HepG2 (cell line): Measurements from ENCODE around the gene BLOC1S4. TPM values are rescaled to one million over a fixed set of nuclear protein-coding genes. Genes with fewer than 3 reads are reported as not detected.

Experiments
- ATAC-seq: fragments of 200-7000 bp; cut with Tn5 transposase; 3 replicates; pipeline ENCODE4 v1.9.1; 2020; ENCODE audit warnings: mild to moderate bottlenecking, moderate library complexity
- BruUV-seq: library from RNA; stranded (reverse); fragments of 400-500 nt; replicated peaks from 2 replicates; lab custom pipeline; 2021; lab: Mats Ljungman, UMichigan
- CTCF ChIA-PET: fragments of 300-600 bp; formaldehyde crosslinking; extraction: SDS; loops from one replicate; lab custom pipeline; 2021; ENCODE audit warnings: low total read pairs, inconsistent platforms, low intra/inter-chr PET ratio; lab: Yijun Ruan, JAX
- POLR2A ChIA-PET: fragments of 350-600 bp; sonication (Branson Sonifier 250); formaldehyde crosslinking; loops from one replicate; lab custom pipeline; 2020; ENCODE audit warnings: antibody characterized with exemption, inconsistent platforms; lab: Yijun Ruan, JAX
- DNase-seq: peaks from one replicate; pipeline ENCODE4 v3.0.0-alpha.2; 2015; ENCODE audit warnings: low spot score
- FAIRE-seq: peaks from 3 replicates; lab custom pipeline; 2011; peaks lifted over from hg19 to GRCh38; lab: Jason Lieb, UNC
- H2AFZ ChIP-seq: one replicate; pipeline ENCODE4 v1.6.1; 2011; ENCODE audit warnings: low read length, inconsistent platforms
- H3K27ac ChIP-seq: fragments of 300-600 bp; 3 replicates; pipeline ENCODE4 v1.8.0; 2011; ENCODE audit warnings: mixed run types, mild to moderate bottlenecking, mixed read lengths, low read length, inconsistent platforms; ENCODE audit not compliant: insufficient read depth; ENCODE audit errors: extremely low read length
- H3K27me3 ChIP-seq, 2 experiments: fragments of 200-600 bp in 1 of 2; 2 replicates in 1 of 2; 3 replicates in 1 of 2; pipeline versions ENCODE4 v1.6.0 to v1.8.0; 2011; ENCODE audit warnings: low read length in 2 of 2, mild to moderate bottlenecking in 2 of 2, moderate library complexity in 2 of 2, inconsistent platforms in 1 of 2; ENCODE audit not compliant: insufficient read depth in 2 of 2, control insufficient read depth in 1 of 2
- H3K36me3 ChIP-seq, 2 experiments: fragments of 200-600 bp in 1 of 2; replicated peaks in 1 of 2; 2 replicates in 1 of 2; 3 replicates in 1 of 2; pipeline versions ENCODE4 v1.5.1 to v1.8.0; 2011; ENCODE audit warnings: low read length in 2 of 2, inconsistent platforms in 1 of 2; ENCODE audit not compliant: insufficient read depth in 2 of 2, control insufficient read depth in 1 of 2
- H3K4me1 ChIP-seq: 2 replicates; pipeline ENCODE4 v1.5.1; 2012; ENCODE audit warnings: low read length, inconsistent platforms; ENCODE audit not compliant: insufficient read depth
- H3K4me2 ChIP-seq: 2 replicates; pipeline ENCODE4 v1.6.0; 2011; ENCODE audit warnings: low read depth, low read length, inconsistent platforms
- H3K4me3 ChIP-seq, 3 experiments: fragments of 200-600 bp in 1 of 3; sonication (generic), shearing (Covaris generic) in 1 of 3; replicated peaks in 1 of 3; 2 replicates each; pipeline ENCODE4 v1.5.1; 2011 to 2016; ENCODE audit warnings: low read length in 3 of 3, inconsistent platforms in 2 of 3, low read depth in 2 of 3, mild to moderate bottlenecking in 2 of 3, control low read depth in 1 of 3, mixed read lengths in 1 of 3; ENCODE audit not compliant: insufficient read depth in 1 of 3
- H3K79me2 ChIP-seq: one replicate; pipeline ENCODE4 v1.6.1; 2011; ENCODE audit warnings: low read length, inconsistent platforms; ENCODE audit not compliant: insufficient read depth
- H3K9ac ChIP-seq: 2 replicates; pipeline ENCODE4 v1.6.0; 2011; ENCODE audit warnings: mild to moderate bottlenecking, low read depth, low read length, inconsistent platforms; ENCODE audit not compliant: insufficient read depth
- H3K9me3 ChIP-seq: 2 replicates; pipeline ENCODE4 v1.5.1; 2012; ENCODE audit warnings: mild to moderate bottlenecking, low read length
- H4K20me1 ChIP-seq: 2 replicates; pipeline ENCODE4 v1.6.0; 2011; ENCODE audit warnings: inconsistent platforms, mild to moderate bottlenecking, low read length, moderate library complexity; ENCODE audit not compliant: insufficient read depth
- NAIF1 ChIP-seq: sonication (generic); formaldehyde crosslinking; IDR thresholded peaks from 2 replicates; pipeline ENCODE4 v1.5.0; 2020; ENCODE audit warnings: mild to moderate bottlenecking, missing genetic modification reagents, borderline replicate concordance
- NFATC3 ChIP-seq: sonication (generic); formaldehyde crosslinking; IDR thresholded peaks from 2 replicates; pipeline ENCODE4 v1.5.1; 2020; ENCODE audit warnings: mild to moderate bottlenecking, missing genetic modification reagents
- PAWR ChIP-seq: sonication (generic); formaldehyde crosslinking; IDR thresholded peaks from 2 replicates; pipeline ENCODE4 v1.4.0; 2020; ENCODE audit warnings: missing genetic modification reagents, mild to moderate bottlenecking, borderline replicate concordance
- SAFB2 ChIP-seq: sonication (generic); formaldehyde crosslinking; IDR thresholded peaks from 2 replicates; pipeline ENCODE4 v1.5.1; 2020; ENCODE audit warnings: missing genetic modification reagents, low read depth, mild to moderate bottlenecking, borderline replicate concordance
- SOX13 ChIP-seq, 3 experiments: fragments of 450-650 bp in 1 of 3; sonication (generic) in 1 of 3; formaldehyde crosslinking in 1 of 3; IDR thresholded peaks in 2 of 3; conservative IDR thresholded peaks in 1 of 3; 2 replicates each; pipeline versions ENCODE4 v1.5.0 to v1.6.1; 2016 to 2020; ENCODE audit warnings: antibody characterized with exemption in 1 of 3, mild to moderate bottlenecking in 1 of 3, missing compliant biosample characterization in 1 of 3, missing genetic modification reagents in 1 of 3, moderate library complexity in 1 of 3
- STAG1 ChIP-seq: sonication (generic); formaldehyde crosslinking; IDR thresholded peaks from 2 replicates; pipeline ENCODE4 v1.4.0; 2020; ENCODE audit warnings: missing genetic modification reagents
- WGBS: methylation state at CpG from one replicate; pipeline ENCODE4 v1.1.6; 2017; ENCODE audit warnings: low lambda C conversion rate; 5-methylcytosine and 5-hydroxymethylcytosine counted together
- in situ Hi-C: cut with HindIII; loops from 2 replicates; pipeline ENCODE4 v1.10.0; 2017; ENCODE audit warnings: low pct_unique_long_range_greater_than_20kb; ENCODE audit not compliant: extremely low pct_ligation_motif_present
- intact Hi-C: fragments of 100-400 bp; cut with micrococcal nuclease; formaldehyde crosslinking; loops from one replicate; pipeline ENCODE4 v1.10.0; 2022; ENCODE audit not compliant: unreplicated experiment
- polyA plus RNA-seq, 8 experiments: library from polyadenylated mRNA; depleted of rRNA in 3 of 8; stranded (reverse) in 7 of 8; unstranded in 1 of 8; fragments of >200 nt; fragmentation: Illumina TruSeq in 4 of 8; extraction: Trizol in 4 of 8; gene quantifications; 2 replicates each; pipeline versions ENCODE4 v1.2.1 to v1.2.3, GENCODE V29; 2011 to 2016; ENCODE audit warnings: low read depth in 4 of 8, missing spikeins in 1 of 8, mixed read lengths in 1 of 8; ENCODE audit not compliant: insufficient read depth in 1 of 8
- total RNA-seq, 5 experiments: library from RNA; depleted of rRNA; stranded (reverse); fragments of >200 nt; fragmentation: Illumina TruSeq; extraction: Trizol; gene quantifications; 2 replicates each; pipeline ENCODE4 v1.2.3, GENCODE V29; 2016; ENCODE audit warnings: low read depth in 1 of 5
- TF ChIP-seq, protein P1 (sequence below): sonication (generic); formaldehyde crosslinking; IDR thresholded peaks from 2 replicates; pipeline ENCODE4 v1.4.0; 2020; ENCODE audit warnings: mild to moderate bottlenecking, missing genetic modification reagents
- TF ChIP-seq, protein P2 (sequence below): sonication (generic); formaldehyde crosslinking; IDR thresholded peaks from 2 replicates; pipeline ENCODE4 v1.4.0; 2020; ENCODE audit warnings: mild to moderate bottlenecking, missing genetic modification reagents
- TF ChIP-seq, protein P3 (sequence below): sonication (generic); formaldehyde crosslinking; IDR thresholded peaks from 2 replicates; pipeline ENCODE4 v1.9.0; 2021; ENCODE audit warnings: mild to moderate bottlenecking, missing genetic modification reagents

BLOC1S4 gene
- total and polyA plus RNA-seq, 2 of the 13 experiments (the other 11 are each of a cell fraction or from before 2014, with no cell fraction given): 15.5 to 20.9 TPM

DNA sequence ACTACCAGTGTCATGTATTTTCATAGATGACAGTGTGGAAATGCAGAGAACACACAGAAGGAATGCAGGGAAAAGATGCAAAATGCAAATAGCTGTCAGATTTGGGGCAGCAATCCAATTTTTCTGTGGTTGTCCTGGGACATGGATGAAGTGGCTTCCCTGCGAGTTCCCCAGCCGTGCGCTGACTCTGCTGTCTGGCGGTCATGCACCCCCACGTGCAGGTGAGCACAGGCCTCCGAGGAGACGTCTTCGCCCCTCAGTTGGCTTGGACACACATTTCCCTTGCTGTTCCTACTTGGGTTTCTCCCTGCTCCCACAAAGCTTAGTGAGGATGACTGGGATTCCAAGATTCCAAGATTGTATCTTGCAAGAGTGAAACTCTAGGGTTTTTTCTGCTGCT is 24.4 kb downstream of the BLOC1S4 start (continued):
- TF ChIP-seq, protein P1, sequence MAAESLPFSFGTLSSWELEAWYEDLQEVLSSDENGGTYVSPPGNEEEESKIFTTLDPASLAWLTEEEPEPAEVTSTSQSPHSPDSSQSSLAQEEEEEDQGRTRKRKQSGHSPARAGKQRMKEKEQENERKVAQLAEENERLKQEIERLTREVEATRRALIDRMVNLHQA: no peak

DNA sequence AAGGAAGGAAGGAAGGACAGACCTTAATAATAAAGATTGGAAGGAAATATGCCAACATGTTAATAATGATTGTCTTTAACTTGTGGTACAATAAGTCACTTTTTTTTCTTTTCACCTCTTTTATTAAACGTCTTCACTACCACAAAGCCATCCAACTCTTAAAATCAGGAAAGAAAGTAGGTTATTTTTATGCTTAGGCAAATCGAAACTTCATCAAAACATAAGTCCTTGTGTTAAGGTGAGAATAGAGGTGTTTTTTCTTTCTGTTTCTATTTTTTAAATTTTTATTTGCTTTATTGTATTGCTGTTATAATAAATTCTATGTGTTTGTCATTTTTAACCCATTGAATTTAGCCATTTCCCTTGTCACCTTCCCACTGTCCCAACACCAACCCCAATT is 26.5 kb downstream of the BLOC1S4 start:
- no peak for FAIRE-seq
- WGBS: 55% methylated on average over 2 of the region's 2 CpGs
- H3K4me2 ChIP-seq: no peak overlapping the region
- no peak overlapping the region for H3K27ac ChIP-seq
- ChIA-PET POLR2A (no interaction called here), CTCF (no interaction called here)
- no peak overlapping the region for H3K4me3 ChIP-seq
- H3K9ac ChIP-seq: no peak overlapping the region
- peaks cover 18% of the 10 kb centered on the region for H3K4me1 ChIP-seq
- no peaks in the 10 kb centered on the region for H3K36me3 ChIP-seq
- intact Hi-C loops (no loop called here), in situ Hi-C loops (no loop called here)
- no peak overlapping the region for H2AFZ ChIP-seq
- ATAC-seq: no peak
- H4K20me1 ChIP-seq: no peaks in the 10 kb centered on the region
- no peaks in the 10 kb centered on the region for H3K9me3 ChIP-seq
- TF ChIP-seq PAWR (CRISPR knock-in tag) (no peak), NAIF1 (no peak), NFATC3 (no peak)
- TF ChIP-seq, protein P2, sequence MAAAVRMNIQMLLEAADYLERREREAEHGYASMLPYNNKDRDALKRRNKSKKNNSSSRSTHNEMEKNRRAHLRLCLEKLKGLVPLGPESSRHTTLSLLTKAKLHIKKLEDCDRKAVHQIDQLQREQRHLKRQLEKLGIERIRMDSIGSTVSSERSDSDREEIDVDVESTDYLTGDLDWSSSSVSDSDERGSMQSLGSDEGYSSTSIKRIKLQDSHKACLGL (CRISPR knock-in tag): no peak
- BruUV-seq: no TSS peak
- no peaks in the 10 kb centered on the region for H3K79me2 ChIP-seq
- DNase-seq: no peak
- H3K27me3 ChIP-seq: no peaks in the 10 kb centered on the region

DNA sequence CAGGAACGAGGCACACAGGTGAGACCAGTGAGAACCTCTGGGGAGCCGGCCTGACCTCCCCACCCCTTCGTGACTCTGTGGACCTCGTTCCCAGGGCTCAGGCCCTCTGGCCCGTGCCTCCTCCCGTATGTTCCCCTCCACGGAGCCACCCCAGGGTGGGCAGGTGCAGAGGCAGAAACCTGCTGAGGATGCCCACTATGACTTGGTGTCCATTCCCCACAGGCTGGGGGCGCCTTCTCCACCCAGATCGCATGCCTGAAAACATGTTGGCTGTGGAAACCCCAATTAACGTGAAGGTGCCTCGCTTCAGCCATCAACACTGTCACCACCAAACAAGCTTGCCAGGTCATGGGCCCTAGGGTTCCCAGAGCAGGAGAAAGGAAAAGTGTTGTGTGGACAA is 27.0 kb downstream of the BLOC1S4 start:
- H2AFZ ChIP-seq: no peak overlapping the region
- no peak overlapping the region for H3K27ac ChIP-seq
- no peaks in the 10 kb centered on the region for H3K27me3 ChIP-seq
- H3K9ac ChIP-seq: no peak overlapping the region
- ChIA-PET POLR2A (interaction anchor here (0.6 kb wide), 1 partner anchor 10 kb away, joined by 3 read pairs; no protein-coding TSS in a partner anchor), CTCF (no interaction called here)
- no peaks in the 10 kb centered on the region for H3K9me3 ChIP-seq
- no peak for FAIRE-seq
- H3K4me3 ChIP-seq: no peak overlapping the region
- no TSS peak for BruUV-seq
- intact Hi-C loops: no loop called here
- no peaks in the 10 kb centered on the region for H3K36me3 ChIP-seq
- no peaks in the 10 kb centered on the region for H3K79me2 ChIP-seq
- no peak for DNase-seq
- in situ Hi-C loops: no loop called here
- 72% methylated on average over 11 of the region's 11 CpGs for WGBS
- no peaks in the 10 kb centered on the region for H4K20me1 ChIP-seq
- peaks cover 23% of the 10 kb centered on the region for H3K4me1 ChIP-seq
- no peak for ATAC-seq
- H3K4me2 ChIP-seq: no peak overlapping the region
- TF ChIP-seq STAG1 (CRISPR knock-in tag): peak; percentile 44
- TF ChIP-seq, protein P3, sequence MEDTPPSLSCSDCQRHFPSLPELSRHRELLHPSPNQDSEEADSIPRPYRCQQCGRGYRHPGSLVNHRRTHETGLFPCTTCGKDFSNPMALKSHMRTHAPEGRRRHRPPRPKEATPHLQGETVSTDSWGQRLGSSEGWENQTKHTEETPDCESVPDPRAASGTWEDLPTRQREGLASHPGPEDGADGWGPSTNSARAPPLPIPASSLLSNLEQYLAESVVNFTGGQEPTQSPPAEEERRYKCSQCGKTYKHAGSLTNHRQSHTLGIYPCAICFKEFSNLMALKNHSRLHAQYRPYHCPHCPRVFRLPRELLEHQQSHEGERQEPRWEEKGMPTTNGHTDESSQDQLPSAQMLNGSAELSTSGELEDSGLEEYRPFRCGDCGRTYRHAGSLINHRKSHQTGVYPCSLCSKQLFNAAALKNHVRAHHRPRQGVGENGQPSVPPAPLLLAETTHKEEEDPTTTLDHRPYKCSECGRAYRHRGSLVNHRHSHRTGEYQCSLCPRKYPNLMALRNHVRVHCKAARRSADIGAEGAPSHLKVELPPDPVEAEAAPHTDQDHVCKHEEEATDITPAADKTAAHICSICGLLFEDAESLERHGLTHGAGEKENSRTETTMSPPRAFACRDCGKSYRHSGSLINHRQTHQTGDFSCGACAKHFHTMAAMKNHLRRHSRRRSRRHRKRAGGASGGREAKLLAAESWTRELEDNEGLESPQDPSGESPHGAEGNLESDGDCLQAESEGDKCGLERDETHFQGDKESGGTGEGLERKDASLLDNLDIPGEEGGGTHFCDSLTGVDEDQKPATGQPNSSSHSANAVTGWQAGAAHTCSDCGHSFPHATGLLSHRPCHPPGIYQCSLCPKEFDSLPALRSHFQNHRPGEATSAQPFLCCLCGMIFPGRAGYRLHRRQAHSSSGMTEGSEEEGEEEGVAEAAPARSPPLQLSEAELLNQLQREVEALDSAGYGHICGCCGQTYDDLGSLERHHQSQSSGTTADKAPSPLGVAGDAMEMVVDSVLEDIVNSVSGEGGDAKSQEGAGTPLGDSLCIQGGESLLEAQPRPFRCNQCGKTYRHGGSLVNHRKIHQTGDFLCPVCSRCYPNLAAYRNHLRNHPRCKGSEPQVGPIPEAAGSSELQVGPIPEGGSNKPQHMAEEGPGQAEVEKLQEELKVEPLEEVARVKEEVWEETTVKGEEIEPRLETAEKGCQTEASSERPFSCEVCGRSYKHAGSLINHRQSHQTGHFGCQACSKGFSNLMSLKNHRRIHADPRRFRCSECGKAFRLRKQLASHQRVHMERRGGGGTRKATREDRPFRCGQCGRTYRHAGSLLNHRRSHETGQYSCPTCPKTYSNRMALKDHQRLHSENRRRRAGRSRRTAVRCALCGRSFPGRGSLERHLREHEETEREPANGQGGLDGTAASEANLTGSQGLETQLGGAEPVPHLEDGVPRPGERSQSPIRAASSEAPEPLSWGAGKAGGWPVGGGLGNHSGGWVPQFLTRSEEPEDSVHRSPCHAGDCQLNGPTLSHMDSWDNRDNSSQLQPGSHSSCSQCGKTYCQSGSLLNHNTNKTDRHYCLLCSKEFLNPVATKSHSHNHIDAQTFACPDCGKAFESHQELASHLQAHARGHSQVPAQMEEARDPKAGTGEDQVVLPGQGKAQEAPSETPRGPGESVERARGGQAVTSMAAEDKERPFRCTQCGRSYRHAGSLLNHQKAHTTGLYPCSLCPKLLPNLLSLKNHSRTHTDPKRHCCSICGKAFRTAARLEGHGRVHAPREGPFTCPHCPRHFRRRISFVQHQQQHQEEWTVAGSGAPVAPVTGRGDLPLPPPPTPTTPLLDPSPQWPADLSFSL (CRISPR knock-in tag): no peak
- TF ChIP-seq SOX13 (IDR thresholded peaks at IDR 0.05): no peak
- no peak for TF ChIP-seq SOX13 (CRISPR knock-in tag; conservative IDR thresholded peaks at IDR 0.05 in 1 of 2, IDR thresholded peaks at IDR 0.05 in 1 of 2)
- no peak for TF ChIP-seq SAFB2 (CRISPR knock-in tag)
